Activated CD8-positive, alpha-beta memory T cell treated with anti-CD3 and anti-CD28 coated beads, Interleukin-2, amount 50 U/mL, for 1 hour (primary cell): ENCODE data around the gene PPP1R3G.

Experiments used
- DNase-seq: peaks from one replicate; pipeline ENCODE4 v3.0.0-alpha.2; 2020; ENCODE audit errors: extremely low read depth

PPP1R3G gene

GRCh38 chr6:5094327-5094726 is 9.2 kb downstream of the PPP1R3G start:
- DNase-seq: no peak

GRCh38 chr6:5095236-5095635 is 10.1 kb downstream of the PPP1R3G start:
- no peak for DNase-seq

GRCh38 chr6:5096482-5096881 is 11.3 kb downstream of the PPP1R3G start:
- no peak for DNase-seq

- DNase-seq: no peak
These were observed 13.5 kb downstream of the PPP1R3G start for GRCh38 chr6:5098501-5099270.

GRCh38 chr6:5099537-5099936 is 14.4 kb downstream of the PPP1R3G start:
- no peak for DNase-seq

GRCh38 chr6:5100806-5101205 is 15.7 kb downstream of the PPP1R3G start:
- no peak for DNase-seq

- DNase-seq: no peak
These were observed 17.3 kb downstream of the PPP1R3G start for GRCh38 chr6:5102267-5102970.

- no peak for DNase-seq
These were observed 18.1 kb downstream of the PPP1R3G start for GRCh38 chr6:5103250-5103649.

GRCh38 chr6:5104667-5105066 is 19.5 kb downstream of the PPP1R3G start:
- no peak for DNase-seq

- no peak for DNase-seq
These were observed 20.0 kb downstream of the PPP1R3G start for GRCh38 chr6:5105146-5105545.

GRCh38 chr6:5107341-5107740 is 22.2 kb downstream of the PPP1R3G start:
- DNase-seq: no peak

- no peak for DNase-seq
These were observed 22.9 kb downstream of the PPP1R3G start for GRCh38 chr6:5108068-5108467.

- no peak for DNase-seq
These were observed 23.5 kb downstream of the PPP1R3G start for GRCh38 chr6:5108536-5109150.

- no peak for DNase-seq
These were observed 24.3 kb downstream of the PPP1R3G start for GRCh38 chr6:5109436-5109835.

GRCh38 chr6:5110246-5110645 is 25.1 kb downstream of the PPP1R3G start:
- DNase-seq: no peak

GRCh38 chr6:5111626-5112025 is 26.5 kb downstream of the PPP1R3G start:
- DNase-seq: no peak

GRCh38 chr6:5112066-5112799 is 27.1 kb downstream of the PPP1R3G start:
- DNase-seq: no peak

GRCh38 chr6:5113096-5113495 is 28.0 kb downstream of the PPP1R3G start:
- DNase-seq: no peak

GRCh38 chr6:5115168-5115567 is 30.0 kb downstream of the PPP1R3G start:
- no peak for DNase-seq

GRCh38 chr6:5116243-5116991 is 31.3 kb downstream of the PPP1R3G start:
- no peak for DNase-seq
